ENCODE data around the gene IL17D.
"Not testable (repeated sequence)": the region's sequence is repeated elsewhere in the genome, so short reads cannot be mapped to it uniquely, and the experiment has no call there.

Gene IL17D

DNA sequence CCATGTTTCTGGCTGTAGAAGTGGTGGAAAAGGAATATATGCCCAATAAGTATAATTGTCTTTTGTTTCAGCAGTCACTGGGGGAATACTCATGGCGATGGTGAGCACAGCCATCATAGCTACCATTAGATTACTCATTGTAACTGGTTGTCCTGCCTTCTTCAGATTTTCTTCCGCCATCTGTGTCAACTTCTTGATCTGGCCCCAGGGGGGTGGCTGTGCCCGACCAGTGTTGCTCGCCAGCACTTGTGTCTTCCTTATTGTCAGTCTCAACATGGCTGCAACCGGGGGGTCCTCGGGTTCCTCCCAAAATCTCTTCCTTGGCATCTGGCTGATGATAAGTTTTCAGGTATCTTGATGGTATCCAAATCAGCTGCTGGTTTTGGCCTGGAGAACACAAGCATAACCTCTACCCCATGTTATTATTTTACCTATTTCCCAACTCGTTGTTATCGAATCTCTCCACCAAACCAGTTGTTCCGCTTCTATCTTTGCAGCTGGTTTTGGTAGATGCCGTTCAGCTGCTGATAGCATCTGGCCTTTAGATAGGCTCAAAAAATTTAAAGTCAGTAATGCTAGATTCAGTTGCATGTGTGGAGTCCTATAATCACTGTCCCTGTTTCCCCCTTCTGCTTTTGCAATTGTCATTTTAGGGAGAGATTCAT lies 23.0 kb upstream of the IL17D start:
- no peaks in the 10 kb centered on the region; the same call in 1 of the 2 replicates for H4K20me1 ChIP-seq (ENCODE audit: insufficient read depth, low read length)
- no peaks in the 10 kb centered on the region for H3K9me3 ChIP-seq (ENCODE audit: insufficient read depth, low read length)
- no peak overlapping the region for H3K9ac ChIP-seq (ENCODE audit: low read length)
- no peak overlapping the region for H2AFZ ChIP-seq (ENCODE audit: low read depth, low read length)
- H3K27ac ChIP-seq (ENCODE audit: low read length): no peak overlapping the region
- no peak for TF ChIP-seq EZH2phosphoT487 (IDR thresholded peaks at IDR 0.05; ENCODE audit: low read depth)
- TF ChIP-seq, protein P1, sequence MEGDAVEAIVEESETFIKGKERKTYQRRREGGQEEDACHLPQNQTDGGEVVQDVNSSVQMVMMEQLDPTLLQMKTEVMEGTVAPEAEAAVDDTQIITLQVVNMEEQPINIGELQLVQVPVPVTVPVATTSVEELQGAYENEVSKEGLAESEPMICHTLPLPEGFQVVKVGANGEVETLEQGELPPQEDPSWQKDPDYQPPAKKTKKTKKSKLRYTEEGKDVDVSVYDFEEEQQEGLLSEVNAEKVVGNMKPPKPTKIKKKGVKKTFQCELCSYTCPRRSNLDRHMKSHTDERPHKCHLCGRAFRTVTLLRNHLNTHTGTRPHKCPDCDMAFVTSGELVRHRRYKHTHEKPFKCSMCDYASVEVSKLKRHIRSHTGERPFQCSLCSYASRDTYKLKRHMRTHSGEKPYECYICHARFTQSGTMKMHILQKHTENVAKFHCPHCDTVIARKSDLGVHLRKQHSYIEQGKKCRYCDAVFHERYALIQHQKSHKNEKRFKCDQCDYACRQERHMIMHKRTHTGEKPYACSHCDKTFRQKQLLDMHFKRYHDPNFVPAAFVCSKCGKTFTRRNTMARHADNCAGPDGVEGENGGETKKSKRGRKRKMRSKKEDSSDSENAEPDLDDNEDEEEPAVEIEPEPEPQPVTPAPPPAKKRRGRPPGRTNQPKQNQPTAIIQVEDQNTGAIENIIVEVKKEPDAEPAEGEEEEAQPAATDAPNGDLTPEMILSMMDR (IDR thresholded peaks at IDR 0.05; ENCODE audit: low read depth, low read length): no peak
- H3K4me2 ChIP-seq (ENCODE audit: low read length): no peak overlapping the region
- no peak overlapping the region for H3K4me3 ChIP-seq (ENCODE audit: low read length)
- H3K79me2 ChIP-seq (ENCODE audit: low read length): no peaks in the 10 kb centered on the region
- no peaks in the 10 kb centered on the region for H3K27me3 ChIP-seq (ENCODE audit: low read depth, low read length)
- H3K4me1 ChIP-seq (ENCODE audit: low read length): no peaks in the 10 kb centered on the region
- no peaks in the 10 kb centered on the region for H3K36me3 ChIP-seq (replicated peaks; ENCODE audit: low read depth, low read length)

DNA sequence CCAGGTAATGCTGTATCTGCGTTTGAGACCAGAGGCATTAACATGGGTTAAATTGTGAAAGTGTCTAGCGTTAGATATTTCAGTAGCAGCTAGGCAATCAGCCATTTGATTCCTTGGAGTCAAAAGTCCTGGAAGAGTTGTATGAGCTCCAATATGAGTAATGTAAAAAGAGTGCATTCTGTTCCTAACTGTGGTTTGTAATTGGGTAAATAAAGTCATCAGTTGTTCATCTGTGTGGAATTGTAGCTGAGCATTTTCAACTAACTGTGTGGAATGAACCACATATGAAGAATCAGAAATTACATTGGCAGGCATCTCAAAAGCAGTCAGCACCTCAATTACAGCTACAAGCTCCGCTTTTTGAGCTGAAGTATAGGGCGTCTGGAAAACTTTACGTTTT lies 22.0 kb upstream of the IL17D start:
- H3K4me1 ChIP-seq (ENCODE audit: low read length); H3K4me2 ChIP-seq (ENCODE audit: low read length); H3K4me3 ChIP-seq (ENCODE audit: low read length); H2AFZ ChIP-seq (ENCODE audit: low read depth, low read length); H4K20me1 ChIP-seq (ENCODE audit: insufficient read depth, low read length); H3K27ac ChIP-seq (ENCODE audit: low read length); H3K36me3 ChIP-seq (replicated peaks; ENCODE audit: low read depth, low read length); H3K9me3 ChIP-seq (ENCODE audit: insufficient read depth, low read length); H3K9ac ChIP-seq (ENCODE audit: low read length); H3K79me2 ChIP-seq (ENCODE audit: low read length); H3K27me3 ChIP-seq (ENCODE audit: low read depth, low read length): not testable (repeated sequence)

DNA sequence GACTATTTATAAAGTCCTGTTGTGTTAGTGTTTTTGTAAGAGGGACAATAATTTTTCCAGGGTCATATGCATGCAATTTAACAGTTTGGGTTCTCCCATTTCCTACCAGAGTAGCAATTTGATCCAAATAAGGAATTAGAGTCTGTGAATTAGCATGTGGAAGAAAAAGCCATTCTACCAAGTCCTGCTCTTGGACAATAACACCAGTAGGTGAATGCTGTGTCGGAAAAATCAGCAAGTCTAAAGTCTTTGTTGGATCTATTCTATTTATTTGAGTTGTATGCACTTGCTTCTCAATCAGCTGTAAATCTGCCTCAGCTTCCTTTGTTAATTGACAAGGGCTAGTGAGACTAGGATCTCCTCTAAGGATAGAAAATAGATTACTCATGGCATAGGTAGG lies 21.4 kb upstream of the IL17D start:
- Histone ChIP-seq H3K4me1 (ENCODE audit: low read length) (no peaks in the 10 kb centered on the region), H3K4me3 (ENCODE audit: low read length) (no peak overlapping the region), H3K27me3 (ENCODE audit: low read depth, low read length) (no peaks in the 10 kb centered on the region), H3K4me2 (ENCODE audit: low read length) (no peak overlapping the region), H3K36me3 (replicated peaks; ENCODE audit: low read depth, low read length) (no peaks in the 10 kb centered on the region), H4K20me1 (ENCODE audit: insufficient read depth, low read length) (no peaks in the 10 kb centered on the region; the same call in 1 of the 2 replicates), H3K9ac (ENCODE audit: low read length) (no peak overlapping the region), H3K9me3 (ENCODE audit: insufficient read depth, low read length) (no peaks in the 10 kb centered on the region), H3K27ac (ENCODE audit: low read length) (no peak overlapping the region), H3K79me2 (ENCODE audit: low read length) (no peaks in the 10 kb centered on the region), H2AFZ (ENCODE audit: low read depth, low read length) (no peak overlapping the region)
- TF ChIP-seq EZH2phosphoT487 (IDR thresholded peaks at IDR 0.05; ENCODE audit: low read depth): no peak
- TF ChIP-seq, protein P1 (IDR thresholded peaks at IDR 0.05; ENCODE audit: low read depth, low read length): no peak

DNA sequence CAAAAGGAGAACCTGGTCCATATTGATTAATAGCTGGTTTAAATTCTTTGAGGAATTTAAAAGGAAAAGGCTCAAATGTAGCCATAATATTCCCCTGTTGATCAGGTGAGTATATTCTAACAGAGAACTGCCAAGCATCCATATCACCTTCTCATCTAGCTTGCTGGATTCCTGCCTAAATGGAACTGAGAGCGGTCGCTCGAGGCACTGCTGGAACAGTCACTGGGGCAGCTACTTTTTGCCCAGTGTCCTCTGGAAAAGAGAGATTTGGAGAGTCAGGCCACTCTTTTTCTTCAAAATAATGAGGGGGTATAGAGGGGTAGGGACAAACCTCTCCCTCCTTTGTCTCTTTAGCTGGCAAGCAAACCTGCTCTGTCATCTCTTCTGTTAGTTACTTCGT lies 19.5 kb upstream of the IL17D start:
- H3K4me1 ChIP-seq (ENCODE audit: low read length): no peaks in the 10 kb centered on the region
- no peak overlapping the region for H3K4me3 ChIP-seq (ENCODE audit: low read length)
- no peak overlapping the region for H3K27ac ChIP-seq (ENCODE audit: low read length)
- H4K20me1 ChIP-seq (ENCODE audit: insufficient read depth, low read length): no peaks in the 10 kb centered on the region; the same call in 1 of the 2 replicates
- H3K9ac ChIP-seq (ENCODE audit: low read length): no peak overlapping the region
- no peaks in the 10 kb centered on the region for H3K79me2 ChIP-seq (ENCODE audit: low read length)
- no peak overlapping the region for H3K4me2 ChIP-seq (ENCODE audit: low read length)
- no peaks in the 10 kb centered on the region for H3K36me3 ChIP-seq (replicated peaks; ENCODE audit: low read depth, low read length)
- TF ChIP-seq, protein P1 (IDR thresholded peaks at IDR 0.05; ENCODE audit: low read depth, low read length): no peak
- no peak for TF ChIP-seq EZH2phosphoT487 (IDR thresholded peaks at IDR 0.05; ENCODE audit: low read depth)
- no peaks in the 10 kb centered on the region for H3K9me3 ChIP-seq (ENCODE audit: insufficient read depth, low read length)
- H3K27me3 ChIP-seq (ENCODE audit: low read depth, low read length): no peaks in the 10 kb centered on the region
- no peak overlapping the region for H2AFZ ChIP-seq (ENCODE audit: low read depth, low read length)

Data from OCI-LY3 (cell line).